DMS53 treated with DMSO at 0.1 percent for 48 hours (cell line): Measurements from ENCODE around the gene PSMB7.

Experiments
- DNase-seq: peaks from one replicate; lab custom pipeline; 2025; ENCODE audit not compliant: unreplicated experiment; lab: John Stamatoyannopoulos, UW

The PSMB7 gene

GRCh38 chr9:124415102-124415851 lies at the start of gene PSMB7:
TSS of gene PSMB7 (minus strand) at chr9:124415442. CDS start at chr9:124415425, 17 bp downstream.
- peak; percentile 97 for DNase-seq

GRCh38 chr9:124462739-124463138 lies 47.5 kb upstream of the PSMB7 start:
- DNase-seq, result no peak

- DNase-seq, result no peak
These were observed 43.2 kb upstream of the PSMB7 start for GRCh38 chr9:124458441-124458840.

GRCh38 chr9:124457887-124458431 lies 42.7 kb upstream of the PSMB7 start:
- DNase-seq, result no peak

GRCh38 chr9:124457079-124457886 lies 42.0 kb upstream of the PSMB7 start:
- DNase-seq, result no peak

GRCh38 chr9:124456341-124457078 lies 41.3 kb upstream of the PSMB7 start:
- DNase-seq, result no peak

GRCh38 chr9:124455820-124456219 lies 40.6 kb upstream of the PSMB7 start:
- no peak for DNase-seq

- DNase-seq, result no peak
These were observed 39.7 kb upstream of the PSMB7 start for GRCh38 chr9:124454791-124455443.

GRCh38 chr9:124454296-124454695 lies 39.1 kb upstream of the PSMB7 start:
- no peak for DNase-seq

- no peak for DNase-seq
These were observed 38.4 kb upstream of the PSMB7 start for GRCh38 chr9:124453586-124454191.

GRCh38 chr9:124452841-124453585 lies 37.8 kb upstream of the PSMB7 start:
- DNase-seq, result no peak

- no peak for DNase-seq
These were observed 37.1 kb upstream of the PSMB7 start for GRCh38 chr9:124452326-124452725.

- no peak for DNase-seq
These were observed 35.9 kb upstream of the PSMB7 start for GRCh38 chr9:124450931-124451661.

- DNase-seq, result no peak
These were observed 35.1 kb upstream of the PSMB7 start, which contains the start of gene ADGRD2 for GRCh38 chr9:124450241-124450924. TSS of gene ADGRD2 (plus strand) at chr9:124450451. CDS start at chr9:124451667, 1,216 bp downstream.

- no peak for DNase-seq
These were observed 34.3 kb upstream of the PSMB7 start for GRCh38 chr9:124449381-124450151.

GRCh38 chr9:124448019-124448418 lies 32.8 kb upstream of the PSMB7 start:
- DNase-seq, result no peak

GRCh38 chr9:124447297-124447661 lies 32.0 kb upstream of the PSMB7 start:
- DNase-seq, result no peak

- DNase-seq, result no peak
These were observed 28.9 kb upstream of the PSMB7 start for GRCh38 chr9:124444166-124444565.
